Mucosa of descending colon (tissue), 3 donors: Measurements from ENCODE around the gene APH1B. TPM values are rescaled to one million over a fixed set of nuclear protein-coding genes. Genes with fewer than 3 reads are reported as not detected.

Experiments used
- ATAC-seq: fragments of 200-7000 bp; cut with Tn5 transposase; one replicate; pipeline ENCODE4 v1.9.1; 2020; ENCODE audit warnings: mild to moderate bottlenecking, moderate library complexity
- DNase-seq, 3 donors: peaks; one replicate each; pipeline ENCODE4 v3.0.0-alpha.2; 2020
- H3K36me3 ChIP-seq: fragments of 200-600 bp; one replicate; pipeline ENCODE4 v1.8.0; 2021; ENCODE audit warnings: low read depth, mild to moderate bottlenecking
- H3K4me1 ChIP-seq: fragments of 200-600 bp; one replicate; pipeline ENCODE4 v1.8.0; 2021; ENCODE audit warnings: low read depth, mild to moderate bottlenecking
- H3K4me3 ChIP-seq: fragments of 200-600 bp; one replicate; pipeline ENCODE4 v1.8.0; 2021; ENCODE audit warnings: mild to moderate bottlenecking
- H3K9me3 ChIP-seq: fragments of 200-600 bp; one replicate; pipeline ENCODE4 v1.8.0; 2021; ENCODE audit warnings: mild to moderate bottlenecking
- intact Hi-C, 2 donors: fragments of 100-400 bp; cut with DNase I in 1 of 2; cut with micrococcal nuclease in 1 of 2; formaldehyde crosslinking; loops; one replicate each; pipeline versions ENCODE4 v1.11.0 to v1.11.1; 2022; cut with DNase I, micrococcal nuclease
- total RNA-seq, 3 donors: library from RNA; stranded (reverse); fragmentation: NEBNext Ultra II Directional in 2 of 3; extraction: Animal tissue kit (Norgen Biotek cat#: 25700) in 2 of 3; gene quantifications; one replicate each; pipeline versions ENCODE4 v1.2.1 to v1.2.4, GENCODE V29; 2021 to 2023
- TF ChIP-seq, protein P1 (sequence below): fragments of 200-600 bp; IDR thresholded peaks from one replicate; pipeline ENCODE4 v1.8.0; 2022; ENCODE audit warnings: antibody characterized with exemption, mild to moderate bottlenecking
- donor health status: DM: no; HTN: no; CAD: no; lungs with moderate emphysema.
- donor health status: DM: no; HTN: no; CAD: no.
- donor health status: DM: no; HTN: yes; CAD: no.

The APH1B gene
- total RNA-seq, 3 donors from 2014 or later = 6.1 to 12.7 (median 11.4) TPM

DNA sequence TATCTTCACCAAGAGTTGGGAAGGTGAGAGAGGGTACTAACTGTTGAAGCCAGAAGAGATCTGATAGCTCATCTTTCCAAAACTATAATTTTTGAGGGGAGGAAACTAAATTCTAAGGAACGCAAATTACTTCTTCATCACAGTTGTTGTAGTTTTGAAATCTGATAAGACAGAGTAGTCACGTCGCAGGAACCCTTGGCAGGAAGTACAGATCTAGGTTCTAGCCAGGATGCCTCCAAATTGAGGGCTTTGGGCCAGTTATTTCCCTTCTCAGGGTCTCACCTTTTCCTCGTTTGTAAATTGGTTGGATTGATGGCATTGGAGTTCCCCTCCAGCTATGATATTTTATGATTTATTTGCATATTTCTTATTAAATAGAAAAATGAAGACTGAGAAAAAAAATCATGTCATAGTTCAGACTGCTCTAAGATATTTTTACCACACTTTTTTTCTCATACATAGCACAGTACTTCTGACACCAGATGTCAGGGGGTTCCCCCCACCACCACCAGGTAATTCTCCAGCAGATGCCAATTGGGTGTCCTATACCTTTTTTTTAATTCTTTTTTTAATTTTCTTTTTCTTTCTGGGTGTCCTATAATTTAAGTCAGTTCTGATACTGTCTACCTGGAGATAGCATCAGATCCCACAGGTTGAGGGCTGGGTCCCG lies 32.3 kb upstream of the APH1B start:
- intact Hi-C loops = no loop called here
- no peak overlapping the region for H3K4me3 ChIP-seq
- H3K9me3 ChIP-seq = no peaks in the 10 kb centered on the region
- TF ChIP-seq, protein P1, sequence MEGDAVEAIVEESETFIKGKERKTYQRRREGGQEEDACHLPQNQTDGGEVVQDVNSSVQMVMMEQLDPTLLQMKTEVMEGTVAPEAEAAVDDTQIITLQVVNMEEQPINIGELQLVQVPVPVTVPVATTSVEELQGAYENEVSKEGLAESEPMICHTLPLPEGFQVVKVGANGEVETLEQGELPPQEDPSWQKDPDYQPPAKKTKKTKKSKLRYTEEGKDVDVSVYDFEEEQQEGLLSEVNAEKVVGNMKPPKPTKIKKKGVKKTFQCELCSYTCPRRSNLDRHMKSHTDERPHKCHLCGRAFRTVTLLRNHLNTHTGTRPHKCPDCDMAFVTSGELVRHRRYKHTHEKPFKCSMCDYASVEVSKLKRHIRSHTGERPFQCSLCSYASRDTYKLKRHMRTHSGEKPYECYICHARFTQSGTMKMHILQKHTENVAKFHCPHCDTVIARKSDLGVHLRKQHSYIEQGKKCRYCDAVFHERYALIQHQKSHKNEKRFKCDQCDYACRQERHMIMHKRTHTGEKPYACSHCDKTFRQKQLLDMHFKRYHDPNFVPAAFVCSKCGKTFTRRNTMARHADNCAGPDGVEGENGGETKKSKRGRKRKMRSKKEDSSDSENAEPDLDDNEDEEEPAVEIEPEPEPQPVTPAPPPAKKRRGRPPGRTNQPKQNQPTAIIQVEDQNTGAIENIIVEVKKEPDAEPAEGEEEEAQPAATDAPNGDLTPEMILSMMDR = no peak
- DNase-seq = no peak
- H3K4me1 ChIP-seq = no peaks in the 10 kb centered on the region
- no peak for ATAC-seq
- no peaks in the 10 kb centered on the region for H3K36me3 ChIP-seq

DNA sequence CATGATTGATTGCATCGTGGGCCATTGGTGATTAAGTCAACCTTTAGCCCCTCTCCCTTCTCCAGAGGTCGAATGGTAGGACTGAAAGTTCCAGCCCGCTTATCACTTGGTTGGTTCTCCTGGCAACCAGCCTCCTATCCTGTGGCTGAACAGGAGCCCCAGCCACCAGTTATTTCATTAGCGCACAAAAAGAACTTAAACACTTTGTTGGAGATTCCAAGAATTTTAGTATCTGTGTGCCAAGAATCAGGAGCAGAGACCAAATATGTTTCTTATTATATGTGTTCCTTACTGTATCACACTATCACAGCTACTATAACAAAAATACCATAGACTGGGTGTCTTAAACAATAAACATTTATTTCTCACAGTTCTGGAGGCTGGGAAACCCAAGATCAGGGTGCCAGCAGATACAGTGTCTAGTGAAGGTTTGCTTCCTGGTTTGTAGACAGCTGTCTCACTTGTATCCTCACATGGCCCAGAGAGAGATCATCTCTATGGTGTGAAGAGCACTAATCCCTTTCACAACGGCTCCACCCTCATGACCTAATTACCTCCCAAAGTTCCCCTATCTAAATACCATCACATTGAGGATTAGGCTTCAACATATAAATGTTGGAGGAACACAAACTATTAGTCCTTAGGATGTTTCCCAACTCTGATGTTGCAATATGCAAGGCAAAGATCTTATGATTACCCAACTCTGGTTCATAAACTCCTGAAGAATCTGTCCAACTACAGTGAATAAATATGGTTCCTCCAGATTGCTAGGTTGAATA lies 30.5 kb upstream of the APH1B start:
- DNase-seq = peak in 1 of 3 donors; percentile 20
- Histone ChIP-seq H3K9me3 (no peaks in the 10 kb centered on the region), H3K36me3 (no peaks in the 10 kb centered on the region), H3K4me3 (no peak overlapping the region), H3K4me1 (no peaks in the 10 kb centered on the region)
- intact Hi-C loops = no loop called here
- TF ChIP-seq, protein P1 = no peak
- peak; percentile 65 for ATAC-seq

DNA sequence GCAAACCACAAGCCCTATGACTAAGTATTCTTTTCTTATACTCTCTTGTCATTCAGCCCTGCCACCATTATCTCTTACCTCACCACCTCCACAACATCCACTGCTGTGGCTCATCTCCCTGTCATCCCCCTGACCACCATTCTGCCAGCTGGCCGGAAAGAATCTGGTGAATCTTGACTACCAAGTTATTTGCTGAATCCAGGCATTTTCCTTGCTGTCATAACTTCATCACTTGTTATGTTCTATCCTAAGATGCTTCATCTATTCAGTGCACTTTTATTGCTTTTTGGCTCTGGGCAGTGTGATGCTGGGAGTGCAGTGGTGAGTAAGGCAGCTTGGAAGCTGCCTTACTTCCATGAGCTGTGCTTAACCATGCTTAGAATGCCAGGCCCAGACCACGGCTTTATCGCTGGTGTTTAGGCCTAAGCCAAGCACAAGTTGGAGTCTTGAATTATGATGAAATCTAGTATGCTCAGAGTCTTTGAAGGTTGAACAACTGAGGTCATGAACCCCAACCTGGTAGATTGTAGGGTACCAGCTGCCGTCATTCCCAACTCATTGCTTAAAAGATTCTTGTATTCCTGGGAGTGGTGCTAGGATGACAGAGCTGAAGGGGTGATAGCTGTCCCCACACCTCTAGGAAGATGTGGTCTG lies 27.0 kb upstream of the APH1B start:
- no peak for DNase-seq
- H3K9me3 ChIP-seq = no peaks in the 10 kb centered on the region
- no peak for ATAC-seq
- H3K36me3 ChIP-seq = no peaks in the 10 kb centered on the region
- no peaks in the 10 kb centered on the region for H3K4me1 ChIP-seq
- TF ChIP-seq, protein P1 = no peak
- H3K4me3 ChIP-seq = no peak overlapping the region
- intact Hi-C loops = no loop called here

DNA sequence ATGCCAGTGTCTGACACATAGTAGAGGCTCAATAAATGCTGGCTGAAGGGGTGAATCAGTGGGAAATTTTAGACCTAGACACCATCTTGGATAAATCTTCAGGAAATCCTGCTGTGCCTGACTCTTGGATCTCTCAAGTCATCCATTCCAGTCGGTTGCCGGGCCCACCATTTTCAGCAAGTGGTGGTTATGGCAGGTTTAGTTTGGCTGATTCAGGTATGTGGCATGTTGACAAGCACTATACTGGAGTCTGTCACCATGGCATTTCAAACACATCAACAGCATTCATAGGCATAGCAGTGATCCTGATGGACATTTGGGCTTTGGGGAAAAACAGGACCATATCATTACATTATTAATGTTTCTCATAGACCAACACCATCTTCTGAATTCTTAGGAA lies 25.7 kb upstream of the APH1B start:
- no peak overlapping the region for H3K4me3 ChIP-seq
- intact Hi-C loops = no loop called here
- no peaks in the 10 kb centered on the region for H3K4me1 ChIP-seq
- TF ChIP-seq, protein P1 = no peak
- no peaks in the 10 kb centered on the region for H3K36me3 ChIP-seq
- no peaks in the 10 kb centered on the region for H3K9me3 ChIP-seq
- ATAC-seq (no peak), DNase-seq (no peak)

DNA sequence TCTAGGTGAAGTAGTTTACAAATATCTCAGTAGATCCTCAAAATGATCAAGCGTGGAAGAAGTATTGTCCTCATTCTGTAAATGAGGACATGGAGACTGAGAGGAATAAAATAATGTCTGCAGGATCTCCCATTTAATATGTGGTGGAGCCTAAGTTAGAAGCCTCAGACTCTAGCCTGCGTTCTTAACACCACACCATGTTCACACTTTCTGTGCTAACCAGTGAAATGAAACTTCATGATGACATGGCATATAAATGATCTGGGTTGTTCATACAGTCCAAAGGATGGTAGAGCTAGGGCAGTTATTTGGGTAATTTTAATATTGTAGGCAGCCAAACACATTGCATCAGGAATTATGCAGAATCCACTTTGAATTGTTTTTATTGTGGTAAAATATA lies 25.1 kb upstream of the APH1B start:
- ATAC-seq = no peak
- H3K36me3 ChIP-seq = no peaks in the 10 kb centered on the region
- TF ChIP-seq, protein P1 = no peak
- DNase-seq = no peak
- no peaks in the 10 kb centered on the region for H3K9me3 ChIP-seq
- no peak overlapping the region for H3K4me3 ChIP-seq
- intact Hi-C loops = no loop called here
- no peaks in the 10 kb centered on the region for H3K4me1 ChIP-seq
